Upper lobe of left lung (tissue), 6 donors: Measurements from ENCODE around the gene WIPF2. TPM values are rescaled to one million over a fixed set of nuclear protein-coding genes. Genes with fewer than 3 reads are reported as not detected.
"Not testable (repeated sequence)": the region's sequence is repeated elsewhere in the genome, so short reads cannot be mapped to it uniquely, and the experiment has no call there.

Experiments
- ATAC-seq, 2 donors: fragments of 200-7000 bp; cut with Tn5 transposase; one replicate each; pipeline ENCODE4 v1.9.1; 2022; ENCODE audit warnings: mild to moderate bottlenecking in 2 of 2, moderate library complexity in 2 of 2; ENCODE audit not compliant: low FRiP score in 2 of 2
- DNase-seq, 2 donors: peaks; one replicate each; pipeline ENCODE4 v3.0.0-alpha.2; 2019 to 2020
- H3K27ac ChIP-seq, 4 donors: fragments of 200-600 bp; sonication (generic); one replicate each; pipeline ENCODE4 v1.5.1; 2016 to 2019
- H3K27me3 ChIP-seq, 4 donors: fragments of 200-600 bp; sonication (generic); one replicate each; pipeline ENCODE4 v1.5.1; 2017 to 2019
- H3K36me3 ChIP-seq, 4 donors: fragments of 200-600 bp; sonication (generic); one replicate each; pipeline ENCODE4 v1.5.1; 2016 to 2019
- H3K4me1 ChIP-seq, 4 donors: fragments of 200-600 bp; sonication (generic); one replicate each; pipeline ENCODE4 v1.5.1; 2018 to 2019
- H3K4me3 ChIP-seq, 4 donors: fragments of 200-600 bp; sonication (generic); one replicate each; pipeline ENCODE4 v1.5.1; 2017 to 2019; ENCODE audit warnings: mild to moderate bottlenecking in 2 of 4, moderate library complexity in 1 of 4
- H3K9me3 ChIP-seq, 4 donors: fragments of 200-600 bp; sonication (generic); one replicate each; pipeline ENCODE4 v1.5.1; 2018 to 2019
- CTCF ChIP-seq, 6 experiments: fragments of 450-650 bp in 4 of 6; fragments of 200-600 bp in 2 of 6; sonication (generic) in 2 of 6; IDR thresholded peaks; one replicate each; pipeline ENCODE4 v1.5.1; 2016 to 2019; ENCODE audit warnings: antibody characterized with exemption in 6 of 6
- EP300 ChIP-seq, 4 donors: sonication (generic); formaldehyde crosslinking; IDR thresholded peaks; one replicate each; pipeline ENCODE4 v1.5.1; 2017; ENCODE audit warnings: antibody characterized with exemption in 4 of 4, control low read depth in 2 of 4
- POLR2A ChIP-seq, 4 donors: fragments of 450-650 bp; IDR thresholded peaks; one replicate each; pipeline ENCODE4 v1.5.1; 2016 to 2017; ENCODE audit warnings: antibody characterized with exemption in 4 of 4, mild to moderate bottlenecking in 2 of 4
- POLR2AphosphoS5 ChIP-seq, 2 donors: sonication (generic); formaldehyde crosslinking; IDR thresholded peaks; one replicate each; pipeline ENCODE4 v1.5.1; 2017; ENCODE audit warnings: antibody characterized with exemption in 2 of 2
- WGBS, 2 donors: methylation state at CpG; one replicate each; pipeline ENCODE4 v1.1.5; 2017 to 2018; 5-methylcytosine and 5-hydroxymethylcytosine counted together
- total RNA-seq, 6 donors: library from RNA; depleted of rRNA in 4 of 6; stranded (reverse); fragments of >200 nt in 4 of 6; gene quantifications; one replicate each; pipeline versions ENCODE4 v1.1.0 to v1.2.1, GENCODE V29; 2016 to 2021
- donor health status: DM: no; HTN: no; CAD: no; lungs with moderate emphysema.
- donor health status: DM: no; HTN: yes; CAD: no; lungs with severe emphysema.

WIPF2 gene
- total RNA-seq, 6 donors from 2014 or later = 19.9 to 39.8 (median 26.2) TPM

DNA sequence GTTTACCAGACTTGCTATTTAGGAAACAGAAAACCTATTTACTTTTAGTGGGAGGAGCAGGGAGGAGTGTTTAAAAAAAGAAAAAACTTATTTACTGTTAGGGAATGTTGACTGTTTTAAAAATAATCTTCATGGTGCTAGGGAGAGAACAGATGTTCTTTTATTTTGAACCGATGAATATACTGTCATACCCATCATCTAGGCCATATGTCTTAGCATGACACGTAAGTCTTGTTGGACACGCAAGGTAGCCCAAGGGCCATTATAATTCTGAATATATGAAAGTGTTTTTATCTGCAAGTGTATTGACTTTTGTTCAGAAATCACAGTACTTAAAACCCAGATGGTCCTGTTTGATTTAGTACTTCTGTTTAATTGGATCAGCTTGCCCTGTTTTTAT lies 11.6 kb downstream of the WIPF2 start:
- ATAC-seq = no peak
- Histone ChIP-seq H3K4me3 (no peak overlapping the region), H3K4me1 (peaks cover 4 to 18% (median 13%) of the 10 kb centered on the region in 4 donors), H3K27me3 (no peaks in the 10 kb centered on the region), H3K36me3 (peaks cover 12 to 51% (median 28%) of the 10 kb centered on the region in 4 donors), H3K27ac (no peak overlapping the region), H3K9me3 (no peaks in the 10 kb centered on the region)
- 72 to 82% methylated on average over 3 of the region's 3 CpGs for WGBS, 2 donors
- DNase-seq = no peak
- TF ChIP-seq POLR2AphosphoS5 (IDR thresholded peaks at IDR 0.05) (no peak), EP300 (IDR thresholded peaks at IDR 0.05) (no peak), POLR2A (IDR thresholded peaks at IDR 0.05) (no peak), CTCF (IDR thresholded peaks at IDR 0.05) (no peak)

- ATAC-seq = not testable (repeated sequence)
These were observed 12.8 kb downstream of the WIPF2 start for GRCh38 chr17:40231928-40232327.

GRCh38 chr17:40241252-40241834 lies 22.2 kb downstream of the WIPF2 start:
- TF ChIP-seq POLR2AphosphoS5 (IDR thresholded peaks at IDR 0.05) = no peak
- no peak for TF ChIP-seq CTCF (IDR thresholded peaks at IDR 0.05)
- no peak for TF ChIP-seq POLR2A (IDR thresholded peaks at IDR 0.05)
- no peak for TF ChIP-seq EP300 (IDR thresholded peaks at IDR 0.05)

More at GRCh38 chr17:40231928-40232327, 12.8 kb downstream of the WIPF2 start:
- H3K27ac ChIP-seq, H3K9me3 ChIP-seq, H3K4me3 ChIP-seq, H3K27me3 ChIP-seq, DNase-seq: not testable (repeated sequence)
- 93 to 96% methylated on average over 2 to 4 of the region's 4 CpGs for WGBS, 2 donors
- Histone ChIP-seq H3K36me3 (peaks cover 12 to 48% (median 27%) of the 10 kb centered on the region in 4 donors), H3K4me1 (peaks cover 5 to 19% (median 11%) of the 10 kb centered on the region in 4 donors)

DNA sequence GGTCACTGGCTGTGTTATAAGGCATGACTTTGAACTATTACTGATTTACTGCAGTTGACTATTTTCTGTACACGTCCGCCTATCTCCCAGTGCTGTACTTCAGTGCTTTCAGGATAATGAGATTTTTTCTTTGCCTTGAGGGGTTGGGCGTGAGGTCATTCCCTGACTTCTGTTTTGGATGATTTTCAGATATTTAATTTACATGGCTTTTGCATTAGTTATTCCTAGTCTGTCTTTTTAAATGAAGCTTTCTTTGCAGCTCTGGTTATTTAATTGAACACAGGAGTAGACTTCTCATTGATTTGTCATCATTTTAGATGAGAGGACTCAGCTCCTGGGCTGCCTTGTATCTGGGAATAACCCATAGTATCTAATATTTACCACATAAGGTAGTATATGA lies 23.7 kb downstream of the WIPF2 start:
- peaks cover 4 to 27% (median 6%) of the 10 kb centered on the region in 4 donors for H3K4me1 ChIP-seq
- H3K9me3 ChIP-seq = no peaks in the 10 kb centered on the region
- 91 to 96% methylated on average over 3 of the region's 3 CpGs for WGBS, 2 donors
- H3K27ac ChIP-seq = no peak overlapping the region
- H3K36me3 ChIP-seq = no peaks in the 10 kb centered on the region
- DNase-seq (no peak), ATAC-seq (no peak)
- no peaks in the 10 kb centered on the region for H3K27me3 ChIP-seq
- H3K4me3 ChIP-seq = no peak overlapping the region
- no peak for TF ChIP-seq POLR2A (IDR thresholded peaks at IDR 0.05)
- no peak for TF ChIP-seq EP300 (IDR thresholded peaks at IDR 0.05)
- TF ChIP-seq POLR2AphosphoS5 (IDR thresholded peaks at IDR 0.05) = no peak
- no peak for TF ChIP-seq CTCF (IDR thresholded peaks at IDR 0.05)

More at GRCh38 chr17:40241252-40241834, 22.2 kb downstream of the WIPF2 start:
- no peak overlapping the region for H3K4me3 ChIP-seq
- no peak overlapping the region for H3K27ac ChIP-seq
- no peaks in the 10 kb centered on the region for H3K27me3 ChIP-seq
- WGBS, 2 donors = 91 to 93% methylated on average over 4 of the region's 4 CpGs
- H3K36me3 ChIP-seq = no peaks in the 10 kb centered on the region
- H3K9me3 ChIP-seq = no peaks in the 10 kb centered on the region
- H3K4me1 ChIP-seq = peaks cover 0 to 27% (median 6%) of the 10 kb centered on the region in 4 donors
- no peak for DNase-seq
- ATAC-seq = no peak

DNA sequence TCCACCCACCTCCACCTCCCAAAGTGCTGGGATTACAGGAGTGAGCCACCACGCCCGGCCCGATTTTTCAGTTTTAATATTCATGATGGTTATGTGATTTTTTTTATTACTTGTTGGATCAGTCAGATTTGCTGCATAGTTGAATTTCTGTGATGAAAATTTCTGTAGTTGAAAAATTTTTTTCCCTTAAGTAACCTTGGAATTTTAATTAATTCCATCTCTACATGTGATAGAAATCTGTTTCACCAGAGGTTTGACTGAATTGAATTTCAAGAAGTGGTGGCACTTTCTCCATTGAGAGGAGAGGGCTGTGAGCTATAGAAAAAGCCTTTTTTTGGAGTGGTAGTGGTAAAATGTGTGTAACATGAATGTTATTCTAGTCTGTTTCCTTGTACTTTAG lies 24.7 kb downstream of the WIPF2 start:
- DNase-seq (no peak), ATAC-seq (no peak)
- Histone ChIP-seq H3K36me3 (no peaks in the 10 kb centered on the region), H3K9me3 (no peaks in the 10 kb centered on the region), H3K4me3 (no peak overlapping the region), H3K4me1 (peaks cover 5 to 32% (median 6%) of the 10 kb centered on the region in 4 donors), H3K27me3 (no peaks in the 10 kb centered on the region), H3K27ac (peak overlapping the region in 1 of 4 donors; percentile 32)
- 92 to 96% methylated on average over 3 of the region's 3 CpGs for WGBS, 2 donors
- no peak for TF ChIP-seq CTCF (IDR thresholded peaks at IDR 0.05)
